GM12874 (cell line): ENCODE data around the gene ACOX2.

Experiments
- CTCF ChIP-seq: IDR thresholded peaks from 2 replicates; pipeline ENCODE4 v1.5.1; 2011; ENCODE audit warnings: low read depth, mild to moderate bottlenecking, control low read depth, low read length, moderate library complexity; ENCODE audit not compliant: insufficient read depth

The ACOX2 gene

DNA sequence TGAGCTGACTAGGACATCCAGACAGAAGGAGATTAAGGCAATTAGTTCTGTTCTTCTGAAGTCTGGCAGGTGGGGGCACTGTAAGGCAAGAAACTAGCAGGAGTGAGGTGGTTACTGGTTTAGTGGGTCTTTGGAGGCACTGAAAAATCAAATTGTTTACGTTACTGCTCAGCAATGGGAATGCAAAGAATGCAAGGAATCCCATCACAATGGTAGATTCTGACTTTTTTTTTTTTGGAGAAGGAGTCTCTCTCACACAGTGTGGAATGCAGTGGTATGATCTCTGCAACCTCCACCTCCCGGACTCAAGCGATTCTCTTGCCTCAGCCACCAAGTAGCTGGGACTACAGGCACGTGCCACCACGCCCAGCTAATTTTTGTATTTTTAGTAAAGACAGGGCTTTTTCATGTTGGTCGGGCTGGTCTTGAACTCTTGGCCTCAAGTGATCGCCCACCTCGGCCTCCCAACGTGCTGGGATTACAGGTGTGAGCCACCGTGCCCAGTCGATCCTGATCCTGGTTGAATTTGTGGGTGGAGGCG lies 23.9 kb upstream of the ACOX2 start:
- TF ChIP-seq CTCF = no peak

GRCh38 chr3:58559586-58559985 lies 22.6 kb upstream of the ACOX2 start:
- TF ChIP-seq CTCF = no peak

GRCh38 chr3:58557491-58557890 lies 20.5 kb upstream of the ACOX2 start:
- TF ChIP-seq CTCF = no peak

GRCh38 chr3:58556761-58557221 lies 19.8 kb upstream of the ACOX2 start:
- TF ChIP-seq CTCF = no peak

DNA sequence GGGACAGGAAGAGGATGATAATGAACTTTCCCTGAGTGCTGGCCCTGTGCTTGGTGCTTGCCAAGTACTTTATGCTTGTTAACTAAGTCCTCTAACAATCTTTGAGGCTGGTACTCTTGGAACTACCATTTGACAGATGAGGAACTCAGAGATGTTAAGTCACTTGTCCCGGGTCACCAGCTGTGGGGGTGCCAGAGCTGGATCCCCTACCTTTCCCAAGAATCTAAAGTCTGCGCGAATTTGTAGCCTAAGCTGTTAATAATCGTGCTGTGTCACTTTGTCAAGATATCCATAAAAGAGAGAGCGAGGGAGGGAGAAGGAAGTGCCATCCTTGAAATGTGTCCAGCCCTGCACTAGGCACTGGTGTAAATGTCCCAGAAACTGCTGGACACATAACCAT lies 19.0 kb upstream of the ACOX2 start:
- no peak for TF ChIP-seq CTCF

- no peak for TF ChIP-seq CTCF
Measured at GRCh38 chr3:58555203-58555602, 18.2 kb upstream of the ACOX2 start.

DNA sequence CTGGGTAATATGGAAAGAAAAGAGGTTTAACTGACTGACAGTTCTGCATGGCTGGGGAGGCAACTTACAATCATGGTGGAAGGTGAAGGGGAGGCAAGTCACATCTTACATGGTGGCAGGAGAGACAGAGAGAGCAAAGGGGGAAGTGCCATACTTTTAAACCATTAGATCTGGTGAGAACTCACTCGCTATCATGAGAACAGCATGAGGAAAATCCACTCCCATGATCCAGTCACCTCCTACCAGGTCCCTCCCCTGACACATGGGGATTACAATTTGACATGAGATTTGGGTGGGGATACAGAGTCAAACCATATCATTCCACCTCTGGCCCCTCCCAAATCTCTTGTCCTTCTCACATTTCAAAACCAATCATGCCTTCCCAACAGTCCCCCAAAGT lies 16.0 kb upstream of the ACOX2 start:
- TF ChIP-seq CTCF = no peak
